NCI-H1105 (cell line): ENCODE measurements around the gene TRIM25.
"Not testable (repeated sequence)": the region's sequence is repeated elsewhere in the genome, so short reads cannot be mapped to it uniquely, and the experiment has no call there.

Source experiments
- DNase-seq: peaks from one replicate; lab custom pipeline; 2025; lab: John Stamatoyannopoulos, UW

Gene TRIM25, protein sequence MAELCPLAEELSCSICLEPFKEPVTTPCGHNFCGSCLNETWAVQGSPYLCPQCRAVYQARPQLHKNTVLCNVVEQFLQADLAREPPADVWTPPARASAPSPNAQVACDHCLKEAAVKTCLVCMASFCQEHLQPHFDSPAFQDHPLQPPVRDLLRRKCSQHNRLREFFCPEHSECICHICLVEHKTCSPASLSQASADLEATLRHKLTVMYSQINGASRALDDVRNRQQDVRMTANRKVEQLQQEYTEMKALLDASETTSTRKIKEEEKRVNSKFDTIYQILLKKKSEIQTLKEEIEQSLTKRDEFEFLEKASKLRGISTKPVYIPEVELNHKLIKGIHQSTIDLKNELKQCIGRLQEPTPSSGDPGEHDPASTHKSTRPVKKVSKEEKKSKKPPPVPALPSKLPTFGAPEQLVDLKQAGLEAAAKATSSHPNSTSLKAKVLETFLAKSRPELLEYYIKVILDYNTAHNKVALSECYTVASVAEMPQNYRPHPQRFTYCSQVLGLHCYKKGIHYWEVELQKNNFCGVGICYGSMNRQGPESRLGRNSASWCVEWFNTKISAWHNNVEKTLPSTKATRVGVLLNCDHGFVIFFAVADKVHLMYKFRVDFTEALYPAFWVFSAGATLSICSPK

GRCh38 chr17:56913867-56914580 is at the start of gene TRIM25:
Gene TRIM25, minus strand, starts transcription at chr17:56914049. Its CDS starts 61 bp downstream, at chr17:56913988.
- peak; percentile 83 for DNase-seq

- peak; percentile 89 for DNase-seq
Observed at GRCh38 chr17:56960596-56961538, 47.0 kb upstream of the TRIM25 start, which contains the start of gene COIL. Gene COIL, minus strand, starts transcription at chr17:56961050. Its CDS starts 31 bp downstream, at chr17:56961019.

DNA sequence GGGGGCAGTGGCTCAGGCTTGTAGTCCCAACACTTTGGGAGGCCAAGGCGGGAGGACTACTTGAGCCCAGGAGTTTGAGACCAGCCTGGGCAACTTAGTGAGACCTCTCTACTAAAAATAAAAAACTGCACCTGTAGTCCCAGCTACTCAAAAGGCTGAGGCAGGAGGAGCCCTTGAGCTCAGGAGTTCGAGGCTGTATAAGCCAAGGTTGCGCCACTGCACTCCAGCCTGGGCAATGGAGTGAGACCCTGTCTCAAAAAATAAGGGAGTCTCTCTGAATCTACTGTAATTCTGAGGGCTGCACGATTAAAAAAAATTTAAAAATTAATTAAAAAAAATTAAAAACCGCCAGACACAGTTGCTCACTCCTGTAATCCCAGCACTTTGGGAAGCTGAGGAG is 43.1 kb upstream of the TRIM25 start:
- no peak for DNase-seq

DNA sequence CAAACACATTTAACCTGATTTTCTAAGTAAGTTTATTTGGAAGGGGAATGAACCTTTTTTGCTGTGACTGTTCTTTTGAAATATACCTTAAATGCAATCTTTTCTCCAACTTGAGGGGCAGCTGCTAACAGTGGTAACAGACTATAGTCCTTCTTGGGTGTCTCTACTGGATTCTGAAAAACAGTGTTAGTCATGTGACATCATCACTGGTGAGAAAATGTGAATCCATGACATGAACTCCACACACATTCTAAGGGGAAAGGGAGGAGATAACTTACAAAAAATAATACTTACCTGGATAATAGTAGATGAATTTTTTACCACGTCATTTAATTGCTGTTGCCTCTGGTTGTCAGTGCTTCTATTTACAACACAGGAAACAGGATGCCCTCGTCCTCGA is 35.7 kb upstream of the TRIM25 start:
- no peak for DNase-seq

- DNase-seq, result no peak
Observed at GRCh38 chr17:56948491-56948890, 34.6 kb upstream of the TRIM25 start.

DNA sequence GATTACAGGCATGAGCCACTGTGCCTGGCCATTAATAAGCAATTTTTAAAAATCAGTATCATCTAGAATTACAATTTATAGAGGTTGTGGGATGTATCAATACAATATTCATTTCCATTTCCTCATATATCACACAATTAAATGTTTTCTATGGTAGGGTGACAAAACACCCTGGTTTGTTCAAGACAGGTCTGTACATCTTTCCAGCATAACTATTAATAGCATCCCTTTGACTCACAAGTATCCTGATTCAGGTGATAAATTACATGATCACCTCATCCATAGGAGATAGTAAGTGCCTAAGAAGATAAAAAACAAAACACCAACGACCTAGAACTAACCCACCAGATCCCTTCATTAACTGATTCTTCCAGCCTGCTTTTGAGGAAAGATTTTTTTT is 33.9 kb upstream of the TRIM25 start:
- no peak for DNase-seq

- no peak for DNase-seq
Observed at GRCh38 chr17:56945938-56946505, 32.2 kb upstream of the TRIM25 start.

DNA sequence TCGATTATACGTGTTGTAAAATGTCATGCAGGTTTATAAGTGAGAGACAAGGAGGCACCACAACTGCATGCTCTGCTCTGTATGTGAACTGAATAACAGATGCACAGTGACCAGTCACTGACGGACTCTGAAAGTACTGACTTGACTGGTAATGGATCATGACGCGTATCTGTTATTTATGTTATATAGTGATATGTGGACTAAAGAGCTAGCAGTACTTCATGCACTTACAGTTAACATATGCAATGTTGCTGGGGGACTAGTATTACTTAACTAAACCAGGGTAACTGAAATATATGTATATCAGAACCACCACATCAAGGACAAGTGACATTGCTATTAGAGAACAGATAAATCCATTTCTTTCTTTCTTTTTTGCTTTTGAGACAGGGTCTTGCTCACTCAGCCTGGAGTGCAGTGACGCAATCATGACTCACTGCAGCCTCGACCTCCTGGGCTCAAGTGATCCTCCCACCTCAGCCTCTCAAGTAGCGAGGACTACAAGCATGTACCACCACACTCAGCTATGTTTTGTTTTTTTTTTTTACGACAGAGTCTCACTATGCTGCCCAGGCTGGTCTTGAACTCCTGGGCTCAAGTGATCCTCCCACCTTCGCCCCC is 29.8 kb upstream of the TRIM25 start:
- no peak for DNase-seq

DNA sequence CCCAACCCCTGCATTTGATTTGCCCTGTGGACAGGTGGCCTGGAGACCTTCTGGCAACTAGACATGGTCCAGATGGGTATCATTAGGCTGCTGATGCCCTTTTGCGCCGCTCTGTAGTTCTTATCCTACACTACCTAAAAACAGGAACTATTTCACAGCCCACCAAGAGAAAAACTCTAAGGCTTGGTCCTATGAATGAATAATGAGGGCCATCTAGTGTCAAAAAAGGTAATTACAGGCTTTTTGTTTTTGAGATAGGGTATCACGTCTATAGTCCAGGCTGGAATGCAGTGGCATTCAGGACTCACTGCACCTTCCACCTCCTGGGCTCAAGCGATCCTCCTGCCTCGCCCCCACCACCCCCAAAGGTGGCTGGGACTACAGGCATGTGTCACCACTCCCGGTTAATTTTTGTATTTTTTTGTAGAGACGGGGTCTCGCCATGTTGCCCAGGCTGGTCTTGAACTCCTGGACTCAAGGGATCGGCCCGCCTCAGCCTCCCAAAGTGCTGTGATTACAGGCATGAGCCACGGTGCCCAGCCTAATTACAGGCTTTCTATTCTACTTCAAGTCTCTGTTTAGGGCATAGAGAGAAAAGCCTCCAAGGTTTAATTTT is 26.1 kb upstream of the TRIM25 start:
- DNase-seq, result peak; percentile 15

- DNase-seq, result not testable (repeated sequence)
Observed at GRCh38 chr17:56938206-56938605, 24.4 kb upstream of the TRIM25 start.

- no peak for DNase-seq
Observed at GRCh38 chr17:56937687-56938086, 23.8 kb upstream of the TRIM25 start.

GRCh38 chr17:56936697-56937322 is 23.0 kb upstream of the TRIM25 start:
- no peak for DNase-seq

- no peak for DNase-seq
Observed at GRCh38 chr17:56935461-56935860, 21.6 kb upstream of the TRIM25 start.

- no peak for DNase-seq
Observed at GRCh38 chr17:56934280-56934679, 20.4 kb upstream of the TRIM25 start.

GRCh38 chr17:56933868-56934267 is 20.0 kb upstream of the TRIM25 start:
- DNase-seq, result no peak

DNA sequence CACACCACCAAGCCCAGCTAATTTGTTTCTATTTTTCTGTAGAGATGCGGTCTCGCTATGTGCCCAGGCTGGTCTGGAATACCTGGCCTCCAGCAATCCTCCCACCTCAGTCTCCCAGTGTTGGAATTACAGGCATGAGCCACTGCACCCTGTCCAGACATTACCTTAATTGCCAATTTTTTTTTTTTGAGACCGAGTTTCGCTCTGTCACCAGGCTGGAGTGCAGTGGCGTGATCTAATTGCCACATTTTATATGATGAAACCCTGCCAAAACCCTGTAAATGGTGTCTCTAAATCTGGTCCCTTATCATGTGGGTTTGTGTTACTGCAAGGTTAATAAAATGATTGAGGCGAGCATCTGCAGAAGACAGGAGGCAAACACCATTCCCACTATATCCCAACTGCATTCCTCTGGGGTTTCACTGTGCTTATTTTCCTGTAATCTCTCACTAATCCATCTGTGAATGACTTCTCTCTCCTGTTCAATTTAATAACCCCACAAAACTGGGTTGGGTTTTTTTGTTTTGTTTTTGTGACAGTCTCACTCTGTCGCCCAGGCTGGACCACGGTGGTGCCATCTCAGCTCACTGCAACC is 19.4 kb upstream of the TRIM25 start:
- DNase-seq, result no peak

DNA sequence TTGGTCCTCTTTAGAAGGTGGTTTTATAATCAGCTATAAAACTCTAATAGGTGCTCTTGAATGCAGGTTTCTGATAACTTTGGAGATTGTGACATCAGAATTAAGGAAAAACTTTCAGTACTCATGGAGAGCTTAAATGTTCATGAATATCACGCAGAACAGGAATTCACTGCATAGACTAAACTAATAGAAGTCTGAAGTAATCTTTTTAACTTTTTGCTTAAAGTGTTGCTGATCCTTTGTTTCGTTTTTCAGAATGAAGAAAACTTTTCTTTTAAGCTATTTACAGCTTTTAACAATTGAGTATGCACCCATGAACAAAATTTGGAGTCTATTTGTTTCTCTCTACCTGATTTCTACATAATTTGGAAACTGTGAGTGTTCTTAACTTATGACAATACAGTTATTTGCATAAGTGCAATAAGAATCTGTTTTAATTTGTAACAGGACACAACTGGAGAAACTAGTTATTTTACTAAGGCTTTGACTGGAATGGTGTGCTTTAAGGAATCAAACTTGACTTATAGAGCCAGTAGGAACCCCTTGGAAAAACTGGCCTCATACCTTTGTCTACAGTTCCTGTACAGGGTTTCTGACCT is 17.0 kb upstream of the TRIM25 start:
- no peak for DNase-seq

GRCh38 chr17:56929362-56929969 is 15.6 kb upstream of the TRIM25 start:
- DNase-seq, result no peak

DNA sequence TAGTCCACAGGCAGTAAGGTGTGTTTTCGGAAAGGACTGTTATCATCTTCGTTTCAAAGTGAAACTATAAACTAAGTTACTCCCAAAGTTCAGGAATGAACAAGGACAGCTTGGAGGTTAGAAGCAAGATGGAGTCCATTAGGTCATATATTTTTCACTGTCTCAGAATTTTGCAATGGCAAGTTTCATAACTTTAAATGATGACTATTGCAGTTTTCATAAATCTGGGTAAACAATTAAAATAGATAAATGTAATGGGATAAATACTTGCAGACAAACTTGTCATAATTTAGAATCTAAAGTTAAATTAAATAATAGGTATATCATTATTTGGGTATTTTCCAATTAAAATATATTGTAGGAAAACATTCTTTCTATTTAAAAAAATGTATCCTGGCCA is 14.7 kb upstream of the TRIM25 start:
- DNase-seq, result no peak
